GM18858 (cell line): ENCODE measurements around the gene F2RL3.
"Not testable (repeated sequence)": the region's sequence is repeated elsewhere in the genome, so short reads cannot be mapped to it uniquely, and the experiment has no call there.

Source experiments
- ATAC-seq: cut with Tn5 transposase; IDR thresholded peaks from one replicate; pipeline ENCODE4 v1.9.1; 2021; ENCODE audit not compliant: unreplicated experiment

The F2RL3 gene

DNA sequence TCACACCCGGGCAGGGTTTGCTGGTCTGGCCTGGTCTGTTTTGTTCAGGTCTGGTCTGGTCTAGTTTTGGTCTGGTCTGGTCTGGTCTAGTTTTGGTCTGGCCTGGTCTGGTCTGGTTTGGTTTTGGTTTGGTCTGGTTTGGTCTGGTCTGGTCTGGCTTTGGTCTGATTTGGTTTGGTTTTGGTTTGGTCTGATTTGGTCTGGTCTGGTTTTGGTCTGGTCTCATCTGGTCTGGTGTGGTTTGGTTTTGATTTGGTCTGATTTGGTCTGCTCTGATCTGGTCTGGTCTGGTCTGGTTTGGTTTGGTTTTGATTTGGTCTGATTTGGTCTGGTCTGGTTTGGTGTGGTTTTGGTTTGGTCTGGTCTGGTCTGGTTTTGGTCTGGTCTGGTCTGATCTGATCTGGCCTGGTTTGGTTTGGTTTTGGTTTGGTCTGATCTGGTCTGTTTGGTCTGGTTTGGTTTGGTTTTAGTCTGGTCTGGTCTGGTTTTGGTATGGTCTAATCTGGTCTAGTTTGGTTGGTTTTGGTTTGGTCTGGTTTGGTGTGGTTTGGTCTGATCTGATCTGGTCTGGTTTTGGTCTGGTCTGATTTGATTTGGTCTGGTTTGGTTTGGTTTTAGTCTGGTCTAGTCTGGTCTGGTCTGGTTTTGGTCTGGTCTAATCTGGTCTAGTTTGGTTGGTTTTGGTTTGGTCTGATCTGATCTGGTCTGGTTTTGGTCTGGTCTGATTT is 14.4 kb upstream of the F2RL3 start:
- no peak for ATAC-seq

DNA sequence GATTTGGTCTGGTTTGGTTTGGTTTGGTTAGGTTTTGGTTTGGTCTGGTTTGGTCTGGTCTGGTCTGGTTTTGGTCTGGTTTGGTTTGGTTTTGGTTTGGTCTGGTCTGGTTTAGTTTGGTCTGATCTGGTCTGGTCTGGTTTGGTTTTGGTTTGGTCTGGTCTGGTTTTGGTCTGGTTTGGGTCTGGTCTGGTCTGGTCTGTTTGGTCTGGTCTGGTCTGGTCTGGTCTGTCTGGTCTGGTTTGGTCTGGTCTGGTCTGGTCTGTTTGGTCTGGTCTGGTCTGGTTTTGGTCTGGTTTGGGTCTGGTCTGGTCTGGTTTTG is 13.9 kb upstream of the F2RL3 start:
- not testable (repeated sequence) for ATAC-seq

DNA sequence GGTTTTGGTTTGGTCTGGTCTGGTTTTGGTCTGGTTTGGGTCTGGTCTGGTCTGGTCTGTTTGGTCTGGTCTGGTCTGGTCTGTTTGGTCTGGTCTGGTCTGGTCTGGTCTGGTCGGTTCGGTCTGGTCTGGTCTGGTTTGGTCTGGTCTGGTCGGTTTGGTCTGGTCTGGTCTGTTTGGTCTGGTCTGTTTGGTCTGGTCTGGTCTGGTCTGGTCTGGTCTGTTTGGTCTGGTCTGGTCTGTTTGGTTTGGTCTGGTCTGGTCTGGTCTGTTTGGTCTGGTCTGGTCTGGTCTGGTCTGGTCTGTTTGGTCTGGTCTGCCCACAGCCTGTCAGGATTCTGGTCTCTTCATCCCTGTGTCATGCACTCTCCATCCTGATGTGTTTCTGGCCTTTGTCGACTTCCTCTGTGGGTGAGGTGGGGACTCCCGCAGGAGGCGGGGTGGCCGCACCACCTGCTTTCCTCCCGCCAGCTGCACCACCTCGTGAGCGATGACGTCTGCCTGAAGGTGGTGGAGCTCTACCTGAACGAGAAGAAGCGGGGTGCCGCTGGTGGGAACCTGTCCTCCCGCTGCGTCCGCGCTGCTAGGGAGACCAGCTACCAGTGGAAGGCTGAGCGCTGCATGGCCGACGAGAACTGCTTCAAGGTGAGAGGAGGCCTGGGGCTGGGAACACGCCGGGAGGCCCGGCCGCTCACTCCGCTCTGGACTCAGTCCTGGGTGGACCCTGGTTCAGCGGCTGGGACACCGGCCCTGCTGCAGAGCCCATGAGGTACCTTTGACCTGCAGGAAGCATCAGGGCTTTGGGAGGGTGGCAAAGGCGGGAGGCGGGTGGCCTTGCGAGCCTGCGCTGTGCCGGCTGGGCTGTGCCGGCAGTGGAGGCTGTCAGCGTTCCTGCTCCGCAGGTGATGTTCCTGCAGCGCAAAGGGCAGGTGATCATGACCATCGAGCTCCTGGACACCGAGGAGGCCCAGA is 12.9 kb upstream of the F2RL3 start:
- ATAC-seq: no peak

DNA sequence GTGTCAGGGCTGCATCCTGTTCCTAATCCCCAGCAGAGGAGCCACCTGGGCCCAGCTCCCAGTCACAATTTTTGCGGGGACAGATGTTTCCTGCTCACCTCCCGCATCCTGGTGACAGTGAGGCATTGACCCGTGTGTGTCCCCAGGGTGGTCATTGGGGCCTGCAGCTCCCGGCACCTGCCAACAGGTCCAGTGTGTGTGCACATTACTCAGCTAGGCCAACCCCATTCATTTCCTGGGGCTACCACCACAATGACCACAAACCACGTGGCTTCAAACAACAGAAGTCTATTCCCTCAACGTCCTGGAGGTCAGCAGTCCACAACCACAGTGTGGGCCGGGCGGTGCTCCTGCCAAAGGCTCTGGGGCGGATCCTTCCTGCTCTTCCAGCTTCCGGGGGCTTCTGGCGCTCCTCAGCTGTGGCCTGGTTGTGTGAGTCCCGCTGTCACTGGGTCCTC is 11.9 kb upstream of the F2RL3 start:
- ATAC-seq: no peak

DNA sequence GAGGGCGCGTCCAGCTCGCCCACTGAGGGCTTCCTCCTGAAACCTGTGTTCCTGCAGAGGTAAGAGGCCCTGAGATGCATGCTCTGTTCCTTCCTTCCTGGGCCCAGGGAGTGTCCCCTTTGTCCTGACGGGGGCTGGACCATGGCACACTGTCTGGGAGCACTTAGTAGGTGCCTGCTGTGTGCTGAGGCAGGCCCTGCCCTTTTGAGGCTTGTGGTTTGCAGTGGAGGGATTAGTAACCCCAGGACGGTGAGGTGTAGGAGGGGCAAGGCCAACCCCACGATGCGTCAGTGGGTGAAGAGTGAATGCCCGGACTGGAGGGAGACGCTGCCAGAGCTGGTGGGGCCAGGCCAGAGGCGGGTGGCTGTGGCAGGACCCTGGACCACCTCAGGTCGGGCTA is 11.2 kb upstream of the F2RL3 start:
- ATAC-seq: no peak

DNA sequence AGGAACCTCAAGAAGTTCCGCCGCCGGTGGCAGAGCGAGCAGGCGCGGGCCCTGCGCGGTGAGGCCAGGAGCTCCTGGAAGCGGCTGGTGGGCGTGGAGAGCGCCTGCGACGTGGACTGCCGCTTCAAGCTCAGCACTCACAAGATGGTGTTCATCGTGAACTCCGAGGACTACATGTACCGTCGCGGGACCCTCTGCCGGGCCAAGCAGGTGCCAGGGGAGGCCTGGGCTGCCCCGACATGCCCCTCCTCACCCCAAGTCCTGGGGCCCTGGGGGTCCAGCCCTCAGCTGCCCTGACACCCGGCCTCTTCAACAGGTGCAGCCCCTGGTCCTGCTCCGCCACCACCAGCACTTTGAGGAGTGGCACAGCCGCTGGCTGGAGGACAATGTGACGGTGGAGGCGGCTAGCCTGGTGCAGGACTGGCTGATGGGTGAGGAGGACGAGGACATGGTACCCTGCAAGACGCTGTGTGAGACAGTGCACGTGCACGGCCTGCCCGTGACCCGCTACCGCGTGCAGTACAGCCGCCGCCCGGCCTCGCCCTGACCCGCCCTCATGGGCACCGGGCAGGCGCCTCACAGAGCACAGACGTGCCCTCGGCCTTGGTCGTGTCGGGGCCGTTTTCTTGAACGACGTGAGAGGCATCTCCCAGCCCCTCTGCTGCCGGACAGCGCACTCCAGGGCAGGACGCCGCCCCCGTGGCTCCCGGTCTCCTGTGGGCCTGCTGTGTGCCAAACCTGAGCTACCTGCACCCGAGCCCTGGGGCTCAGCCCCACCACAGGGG is 10.4 kb upstream of the F2RL3 start:
- no peak for ATAC-seq

DNA sequence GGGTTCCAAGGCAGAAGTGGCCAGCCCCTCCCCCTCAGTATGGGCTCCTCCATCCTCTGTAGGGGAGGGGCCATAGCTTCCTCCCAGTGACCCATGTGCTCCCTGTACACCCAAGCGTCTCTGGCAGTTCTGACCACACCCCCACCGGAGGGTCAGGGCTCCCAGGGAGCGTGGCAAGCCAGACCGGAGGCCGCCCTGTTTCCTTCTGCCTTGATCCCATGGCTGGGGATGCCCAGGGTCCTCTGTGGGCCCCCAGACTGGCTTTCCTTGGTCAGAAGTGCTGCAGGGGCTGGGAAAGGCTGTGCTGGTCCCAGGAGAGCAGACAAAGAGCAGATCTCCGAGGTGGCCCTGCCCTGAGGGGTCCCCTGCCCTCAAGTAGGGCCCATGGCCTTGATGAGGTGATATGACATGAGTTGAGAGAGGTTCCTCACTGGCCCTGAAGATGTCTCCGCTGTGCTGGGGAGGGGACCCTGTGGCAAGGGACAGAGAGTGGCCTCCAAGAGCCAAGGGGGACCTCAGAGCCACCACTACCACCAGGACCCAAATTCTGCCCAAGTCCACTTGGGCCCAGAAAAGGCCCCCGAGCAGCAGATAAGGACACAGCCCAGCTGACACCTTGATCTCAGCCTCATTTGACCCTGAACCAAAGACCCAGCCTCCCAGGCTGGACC is 7.8 kb upstream of the F2RL3 start:
- no peak for ATAC-seq

DNA sequence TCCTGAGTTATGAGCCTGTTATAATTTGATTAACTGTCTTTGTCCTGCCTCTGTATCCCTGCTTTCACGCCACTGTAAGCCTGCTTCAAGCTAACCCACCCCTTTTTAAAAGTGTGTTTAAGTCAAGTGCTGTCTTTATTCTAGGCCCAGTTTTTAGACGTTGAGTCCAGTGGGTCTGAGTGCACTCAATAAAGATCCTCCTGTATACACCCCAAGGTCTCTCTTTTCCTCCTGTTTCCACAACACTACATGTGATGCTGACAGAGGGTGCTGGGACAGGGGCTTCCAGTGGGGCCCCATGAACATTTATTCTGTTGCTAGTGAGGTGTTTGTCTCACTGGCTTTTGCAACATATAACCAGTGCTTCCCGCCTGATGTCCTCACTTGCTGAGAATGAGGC is 6.7 kb upstream of the F2RL3 start:
- no peak for ATAC-seq

DNA sequence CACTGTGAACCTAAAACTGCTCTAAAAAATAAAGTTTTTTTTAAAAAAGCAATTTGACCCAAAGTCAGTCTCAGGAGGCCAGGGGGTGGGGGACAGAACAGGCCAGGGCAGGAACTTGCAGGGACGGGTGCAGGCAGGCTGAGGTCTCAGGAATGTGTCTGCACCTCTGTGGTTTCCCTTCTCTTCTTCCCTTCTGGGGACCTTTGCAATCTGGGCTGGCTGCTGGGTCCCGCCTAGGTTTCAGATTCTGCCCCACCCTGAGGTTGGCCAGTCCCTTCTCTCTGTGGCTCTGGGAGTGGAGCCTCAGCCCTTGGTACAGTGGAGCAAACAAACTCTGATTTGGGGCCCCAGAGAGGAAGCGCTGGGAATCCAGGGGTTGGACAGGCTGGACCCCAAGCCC is 5.3 kb upstream of the F2RL3 start:
- ATAC-seq: no peak

DNA sequence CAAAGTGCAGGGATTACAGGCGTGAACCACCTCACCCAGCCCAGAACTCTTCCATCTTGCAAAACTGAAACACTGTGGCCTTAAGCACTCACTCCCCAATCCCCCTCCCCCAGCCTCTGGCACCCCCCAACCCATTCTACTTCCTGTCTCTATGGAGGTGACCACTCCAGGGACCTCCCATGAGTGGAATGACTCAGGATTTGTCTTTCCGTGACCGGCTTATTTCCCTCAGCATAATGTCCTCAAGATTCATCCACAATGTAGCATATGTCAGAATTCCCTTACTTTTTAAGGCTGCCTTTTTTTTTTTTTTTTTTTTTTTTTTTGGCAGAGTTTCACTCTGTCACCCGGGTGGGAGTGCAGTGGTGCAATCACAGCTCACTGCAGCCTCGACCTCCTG is 3.6 kb upstream of the F2RL3 start:
- ATAC-seq: no peak

DNA sequence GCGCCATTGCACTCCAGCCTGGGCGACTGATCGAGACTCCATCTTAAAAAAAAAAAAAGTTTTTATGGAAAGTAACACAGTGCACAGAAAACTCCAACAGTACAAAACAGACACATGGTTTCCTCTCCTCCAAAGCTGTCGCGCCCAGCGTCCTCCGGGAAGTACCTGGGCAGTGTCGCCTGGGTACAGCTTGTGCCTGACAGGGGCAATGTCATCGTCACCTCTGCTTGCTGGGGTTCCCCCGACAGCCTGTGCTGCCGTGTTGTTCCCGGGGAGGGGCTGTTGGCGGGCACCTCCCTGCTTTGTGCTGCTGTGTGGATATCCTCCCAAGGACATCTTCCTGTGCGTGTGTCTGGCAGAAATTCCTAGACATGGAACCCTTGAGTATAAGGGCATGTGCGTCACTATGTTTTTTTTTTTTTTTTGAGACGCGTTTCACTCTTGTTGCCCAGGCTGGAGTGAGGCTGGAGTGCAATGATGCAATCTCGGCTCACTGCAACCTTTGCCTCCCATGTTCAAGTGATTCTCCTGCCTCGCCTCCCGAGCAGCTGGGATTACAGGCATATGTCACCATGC is 2.4 kb upstream of the F2RL3 start:
- ATAC-seq: no peak

DNA sequence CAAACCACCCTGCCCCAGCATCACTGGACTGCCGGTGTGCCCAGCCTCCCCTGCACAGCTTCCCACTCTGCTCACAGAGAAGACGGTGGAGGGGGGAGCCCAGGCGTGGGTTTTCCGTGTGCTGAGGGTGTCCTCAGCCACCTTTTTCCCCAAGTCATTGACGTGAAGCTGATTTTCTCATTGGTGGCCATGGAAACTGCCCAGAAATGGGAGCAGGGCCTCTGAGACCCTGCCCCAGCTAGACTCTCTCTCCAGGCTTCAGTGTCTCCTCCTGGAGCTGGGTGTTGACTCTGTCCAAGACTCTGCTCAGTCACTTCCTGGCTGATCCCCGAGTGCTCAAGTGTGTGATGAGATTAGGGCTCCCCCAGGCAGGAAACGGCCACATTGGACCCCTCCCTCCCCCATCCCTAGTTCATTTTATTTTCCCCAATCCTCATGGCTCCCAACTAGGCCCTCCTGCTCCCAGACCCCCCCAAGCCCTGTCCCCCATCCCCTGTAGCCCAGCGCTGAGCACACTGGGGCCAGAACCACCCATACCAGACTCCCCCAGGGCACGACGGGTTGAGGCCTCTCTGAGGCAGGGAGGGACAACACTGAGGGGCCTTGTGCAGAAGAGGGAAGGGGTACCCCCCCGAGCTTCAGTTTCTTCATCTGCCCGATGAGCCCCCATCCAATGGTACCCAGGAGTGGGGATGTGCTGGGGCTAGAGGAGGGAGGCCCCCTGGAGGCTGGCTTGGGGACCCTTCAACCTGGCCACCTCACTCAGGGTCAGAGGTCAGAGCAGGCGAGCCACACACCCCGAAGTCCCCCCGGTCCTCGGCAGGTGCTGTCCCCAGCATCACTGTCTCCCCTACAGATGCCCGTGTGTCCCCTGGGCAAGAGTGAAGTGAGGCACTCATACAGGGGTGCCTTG is 1.2 kb upstream of the F2RL3 start:
- ATAC-seq: no peak

DNA sequence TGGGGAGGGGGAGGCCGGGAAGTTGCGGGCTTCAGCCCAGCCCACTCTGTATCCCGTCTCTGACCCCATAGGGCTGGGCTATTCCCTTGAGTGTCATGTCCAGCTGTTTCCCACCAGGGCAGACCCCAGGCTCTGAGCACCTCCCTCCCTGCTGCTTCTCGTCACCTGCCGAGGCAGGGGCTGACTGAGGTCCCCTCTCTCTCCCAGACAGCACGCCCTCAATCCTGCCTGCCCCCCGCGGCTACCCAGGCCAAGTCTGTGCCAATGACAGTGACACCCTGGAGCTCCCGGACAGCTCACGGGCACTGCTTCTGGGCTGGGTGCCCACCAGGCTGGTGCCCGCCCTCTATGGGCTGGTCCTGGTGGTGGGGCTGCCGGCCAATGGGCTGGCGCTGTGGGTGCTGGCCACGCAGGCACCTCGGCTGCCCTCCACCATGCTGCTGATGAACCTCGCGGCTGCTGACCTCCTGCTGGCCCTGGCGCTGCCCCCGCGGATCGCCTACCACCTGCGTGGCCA is 625 bp downstream of the F2RL3 start:
- no peak for ATAC-seq

DNA sequence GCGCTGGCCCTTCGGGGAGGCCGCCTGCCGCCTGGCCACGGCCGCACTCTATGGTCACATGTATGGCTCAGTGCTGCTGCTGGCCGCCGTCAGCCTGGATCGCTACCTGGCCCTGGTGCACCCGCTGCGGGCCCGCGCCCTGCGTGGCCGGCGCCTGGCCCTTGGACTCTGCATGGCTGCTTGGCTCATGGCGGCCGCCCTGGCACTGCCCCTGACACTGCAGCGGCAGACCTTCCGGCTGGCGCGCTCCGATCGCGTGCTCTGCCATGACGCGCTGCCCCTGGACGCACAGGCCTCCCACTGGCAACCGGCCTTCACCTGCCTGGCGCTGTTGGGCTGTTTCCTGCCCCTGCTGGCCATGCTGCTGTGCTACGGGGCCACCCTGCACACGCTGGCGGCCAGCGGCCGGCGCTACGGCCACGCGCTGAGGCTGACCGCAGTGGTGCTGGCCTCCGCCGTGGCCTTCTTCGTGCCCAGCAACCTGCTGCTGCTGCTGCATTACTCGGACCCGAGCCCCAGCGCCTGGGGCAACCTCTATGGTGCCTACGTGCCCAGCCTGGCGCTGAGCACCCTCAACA is 1.2 kb downstream of the F2RL3 start:
- no peak for ATAC-seq

DNA sequence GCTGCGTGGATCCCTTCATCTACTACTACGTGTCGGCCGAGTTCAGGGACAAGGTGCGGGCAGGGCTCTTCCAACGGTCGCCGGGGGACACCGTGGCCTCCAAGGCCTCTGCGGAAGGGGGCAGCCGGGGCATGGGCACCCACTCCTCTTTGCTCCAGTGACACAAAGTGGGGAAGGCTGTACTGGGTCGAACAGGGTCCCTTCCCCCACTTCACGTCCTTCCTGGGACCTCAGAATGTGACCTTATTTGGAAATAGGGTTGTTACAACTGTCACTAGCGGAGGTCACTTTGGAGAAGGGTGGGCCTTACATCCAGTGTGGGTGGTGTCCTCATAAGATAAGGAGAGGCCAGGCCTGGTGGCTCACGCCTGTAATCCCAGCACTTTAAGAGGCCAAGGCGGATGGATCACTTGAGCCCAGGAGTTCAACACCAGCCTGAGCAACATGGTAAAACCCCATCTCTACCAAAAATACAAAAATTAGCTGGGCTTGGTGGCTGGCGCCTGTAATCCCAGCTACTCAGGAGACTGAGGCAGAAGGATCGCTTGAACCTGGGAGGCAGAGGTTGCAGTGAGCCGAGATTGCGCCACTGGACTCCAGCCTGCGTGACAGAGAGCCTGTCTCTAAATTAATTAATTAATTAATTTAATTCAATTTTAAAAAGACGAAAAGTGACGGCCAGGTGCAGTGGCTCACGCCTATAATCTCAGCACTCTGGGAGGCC is 1.8 kb downstream of the F2RL3 start:
- ATAC-seq: no peak

DNA sequence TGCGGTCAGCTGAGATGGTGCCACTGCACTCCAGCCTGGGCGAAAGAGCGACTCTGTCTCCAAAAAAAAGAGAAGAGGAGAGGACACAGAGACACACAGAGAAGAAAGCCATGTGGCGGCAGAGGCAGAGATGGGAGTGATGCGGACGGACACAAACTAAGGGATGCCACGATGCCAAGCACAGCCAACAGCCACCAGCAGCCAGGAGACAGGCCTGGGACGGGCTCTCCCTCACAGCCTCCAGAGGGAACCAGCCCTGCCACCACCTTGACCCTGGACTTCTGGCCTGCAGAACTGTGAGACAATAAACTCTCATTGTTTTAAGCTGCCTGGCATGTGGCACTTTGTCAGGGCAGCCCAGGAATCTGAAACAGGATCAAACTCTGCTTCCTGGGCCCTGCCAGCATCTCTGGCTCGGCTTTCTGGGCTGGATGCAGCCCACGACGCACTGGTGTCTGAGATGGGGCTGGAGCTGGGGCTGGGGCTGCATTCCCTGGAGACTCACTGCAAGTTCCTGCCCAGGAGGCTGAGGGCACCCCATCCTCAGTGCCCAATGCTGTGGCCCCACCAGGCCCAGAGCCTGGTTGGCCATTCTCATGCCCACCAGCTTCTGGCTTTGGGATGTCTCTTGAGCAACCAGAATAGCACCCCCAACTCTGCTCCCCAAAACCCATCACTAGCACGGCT is 3.0 kb downstream of the F2RL3 start:
- no peak for ATAC-seq

DNA sequence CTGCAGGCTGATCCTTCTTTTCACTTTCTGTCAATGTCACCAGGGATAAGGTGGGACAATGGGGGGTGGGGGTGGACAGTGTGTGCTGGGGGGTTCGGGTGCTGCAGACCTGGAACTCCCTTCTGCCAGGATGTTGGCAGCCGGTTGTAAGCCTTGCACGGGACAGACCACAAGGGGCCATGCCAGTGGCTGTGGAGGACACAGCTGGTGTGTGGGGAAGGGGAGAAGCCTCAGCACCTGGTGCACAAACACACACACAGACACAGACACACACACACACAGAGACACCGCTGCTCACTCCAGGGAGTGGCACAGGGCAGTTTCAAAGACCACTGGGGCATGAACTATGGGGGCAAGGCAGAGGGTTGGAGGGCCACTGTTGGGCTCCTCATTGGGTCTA is 3.6 kb downstream of the F2RL3 start:
- no peak for ATAC-seq
